ENCODE data around the gene SLC1A4. TPM values are rescaled to one million over a fixed set of nuclear protein-coding genes. Genes with fewer than 3 reads are reported as not detected.

Gene SLC1A4
- total RNA-seq, 4 donors from 2014 or later, result 6.9 to 36.6 (median 12.7) TPM

- H3K9me3 ChIP-seq, result no peaks in the 10 kb centered on the region
- no peak for TF ChIP-seq POLR2A (IDR thresholded peaks at IDR 0.05)
- no peak for TF ChIP-seq CTCF (IDR thresholded peaks at IDR 0.05)
- intact Hi-C loops (cut with DNase I; ENCODE audit: low total_unique reads), result no loop called here
- no peaks in the 10 kb centered on the region for H3K36me3 ChIP-seq
- no peak for DNase-seq
- H3K27me3 ChIP-seq, result no peaks in the 10 kb centered on the region
- H3K4me1 ChIP-seq, result peaks cover 0 to 5% of the 10 kb centered on the region in 2 donors
- no peak overlapping the region for H3K27ac ChIP-seq
- no peak overlapping the region for H3K4me3 ChIP-seq
These were observed 64.0 kb downstream of the SLC1A4 start for GRCh38 chr2:65053199-65053598.

- Histone ChIP-seq H3K4me1 (peaks cover 0 to 5% of the 10 kb centered on the region in 2 donors), H3K4me3 (no peak overlapping the region), H3K9me3 (no peaks in the 10 kb centered on the region), H3K36me3 (no peaks in the 10 kb centered on the region), H3K27me3 (no peaks in the 10 kb centered on the region), H3K27ac (no peak overlapping the region)
- TF ChIP-seq CTCF (IDR thresholded peaks at IDR 0.05) (no peak), POLR2A (IDR thresholded peaks at IDR 0.05) (no peak)
- intact Hi-C loops (cut with DNase I; ENCODE audit: low total_unique reads), result no loop called here
- DNase-seq, result no peak
These were observed 65.7 kb downstream of the SLC1A4 start for GRCh38 chr2:65054749-65055421.

GRCh38 chr2:65055422-65056214 lies 66.4 kb downstream of the SLC1A4 start:
- Histone ChIP-seq H3K36me3 (no peaks in the 10 kb centered on the region), H3K9me3 (no peaks in the 10 kb centered on the region), H3K4me1 (peaks cover 0 to 10% of the 10 kb centered on the region in 2 donors), H3K27ac (peak overlapping the region; percentile 69 to 95), H3K27me3 (no peaks in the 10 kb centered on the region), H3K4me3 (peak overlapping the region; percentile 67 to 88)
- DNase-seq, result no peak
- TF ChIP-seq CTCF (IDR thresholded peaks at IDR 0.05) (no peak), POLR2A (IDR thresholded peaks at IDR 0.05) (no peak)
- intact Hi-C loops (cut with DNase I; ENCODE audit: low total_unique reads), result no loop called here

GRCh38 chr2:65056215-65057053 lies 67.2 kb downstream of the SLC1A4 start, which contains the start of gene CEP68:
CEP68 (plus strand) TSS chr2:65056416; CDS start chr2:65069445, 13,029 bp downstream.
- H3K4me1 ChIP-seq, result peaks cover 0 to 10% of the 10 kb centered on the region in 2 donors
- H3K27me3 ChIP-seq, result no peaks in the 10 kb centered on the region
- H3K27ac ChIP-seq, result peak within 1 kb of the TSS; percentile 88 to 95
- intact Hi-C loops (cut with DNase I; ENCODE audit: low total_unique reads), result no loop called here
- H3K4me3 ChIP-seq, result peak within 1 kb of the TSS; percentile 67 to 88
- peak; percentile 97 for DNase-seq
- TF ChIP-seq POLR2A (IDR thresholded peaks at IDR 0.05) (peak; percentile 95 to 96), CTCF (IDR thresholded peaks at IDR 0.05) (peak in 2 of 4 experiments; percentile 3 to 51)
- H3K36me3 ChIP-seq, result no peaks in the 10 kb centered on the region
- no peaks in the 10 kb centered on the region for H3K9me3 ChIP-seq

All from uterus (tissue), 4 donors.